Choroid plexus epithelial cell (primary cell): ENCODE measurements around the gene TGFBR3.

Source experiments
- DNase-seq: peaks from one replicate; pipeline ENCODE4 v3.0.0-alpha.2; 2010; ENCODE audit warnings: low read depth
- H3K4me3 ChIP-seq: 2 replicates; pipeline ENCODE4 v1.5.1; 2011; ENCODE audit warnings: low read depth, mild to moderate bottlenecking, control low read depth, low read length, moderate library complexity
- CTCF ChIP-seq: conservative IDR thresholded peaks from 2 replicates; pipeline ENCODE4 v1.5.1; 2011; ENCODE audit warnings: low read depth, mild to moderate bottlenecking, control low read depth, inconsistent platforms, low read length, moderate library complexity

TGFBR3 gene

GRCh38 chr1:91796390-91796654 is 89.6 kb downstream of the TGFBR3 start:
- DNase-seq = no peak
- no peak for TF ChIP-seq CTCF
- H3K4me3 ChIP-seq = no peak overlapping the region

- peak; percentile 76 for DNase-seq
- no peak overlapping the region for H3K4me3 ChIP-seq
- no peak for TF ChIP-seq CTCF
These were observed 90.2 kb downstream of the TGFBR3 start for GRCh38 chr1:91795591-91796389.

- no peak for TF ChIP-seq CTCF
- no peak for DNase-seq
- H3K4me3 ChIP-seq = no peak overlapping the region
These were observed 92.1 kb downstream of the TGFBR3 start for GRCh38 chr1:91793877-91794276.

- no peak for DNase-seq
- no peak for TF ChIP-seq CTCF
- H3K4me3 ChIP-seq = no peak overlapping the region
These were observed 92.8 kb downstream of the TGFBR3 start for GRCh38 chr1:91793189-91793588.

GRCh38 chr1:91792489-91793071 is 93.4 kb downstream of the TGFBR3 start:
- no peak for DNase-seq
- peak; percentile 44 for TF ChIP-seq CTCF
- no peak overlapping the region for H3K4me3 ChIP-seq

GRCh38 chr1:91791691-91792488 is 94.1 kb downstream of the TGFBR3 start:
- TF ChIP-seq CTCF = no peak
- no peak overlapping the region for H3K4me3 ChIP-seq
- no peak for DNase-seq

- no peak for TF ChIP-seq CTCF
- no peak for DNase-seq
- no peak overlapping the region for H3K4me3 ChIP-seq
These were observed 94.8 kb downstream of the TGFBR3 start for GRCh38 chr1:91791103-91791502.
